MCF 10A (cell line): ENCODE measurements around the gene EDN2. TPM values are rescaled to one million over a fixed set of nuclear protein-coding genes. Genes with fewer than 3 reads are reported as not detected.
A peak's percentile ranks its signal among the peaks of the same experiment; 100 is the strongest.

Source experiments
- BruUV-seq: library from RNA; stranded (reverse); fragments of 400-500 nt; replicated peaks from 2 replicates; lab custom pipeline; 2021; lab: Mats Ljungman, UMichigan
- CTCF ChIA-PET: fragments of 300-600 bp; sonication (Branson Sonifier 250); formaldehyde crosslinking; extraction: SDS; loops from one replicate; lab custom pipeline; 2021; ENCODE audit warnings: antibody characterized with exemption, inconsistent platforms; lab: Yijun Ruan, JAX
- POLR2A ChIA-PET: fragments of 300-600, 350-650 bp; sonication (Branson Sonifier 250); formaldehyde crosslinking; extraction: SDS; loops from one replicate; lab custom pipeline; 2020; ENCODE audit warnings: antibody characterized with exemption, inconsistent platforms; lab: Yijun Ruan, JAX
- DNase-seq: peaks from one replicate; pipeline ENCODE4 v3.0.0-alpha.2; 2018; ENCODE audit not compliant: unreplicated experiment
- H3K27ac Mint-ChIP-seq: one replicate; pipeline ENCODE4 v1.8.0; 2022; ENCODE audit warnings: mild to moderate bottlenecking, low read depth, mixed read lengths; ENCODE audit not compliant: unreplicated experiment
- H3K27me3 Mint-ChIP-seq: one replicate; pipeline ENCODE4 v1.8.0; 2022; ENCODE audit warnings: mixed read lengths; ENCODE audit not compliant: insufficient read depth, unreplicated experiment
- H3K36me3 Mint-ChIP-seq: one replicate; pipeline ENCODE4 v1.8.0; 2022; ENCODE audit warnings: mild to moderate bottlenecking, moderate library complexity, mixed read lengths; ENCODE audit not compliant: insufficient read depth, unreplicated experiment
- H3K4me1 Mint-ChIP-seq: one replicate; pipeline ENCODE4 v1.8.0; 2022; ENCODE audit warnings: mixed read lengths; ENCODE audit not compliant: insufficient read depth, unreplicated experiment
- H3K4me3 Mint-ChIP-seq: one replicate; pipeline ENCODE4 v1.8.0; 2022; ENCODE audit warnings: mild to moderate bottlenecking, moderate library complexity, mixed read lengths; ENCODE audit not compliant: unreplicated experiment
- H3K9me3 Mint-ChIP-seq: one replicate; pipeline ENCODE4 v1.8.0; 2022; ENCODE audit warnings: mixed read lengths; ENCODE audit not compliant: unreplicated experiment
- intact Hi-C: fragments of 100-400 bp; cut with micrococcal nuclease; formaldehyde crosslinking; loops from 2 replicates; pipeline ENCODE4 v1.14.1; 2022
- total RNA-seq: library from RNA; stranded (reverse); gene quantifications from 2 replicates; pipeline ENCODE4 v1.2.3, GENCODE V29; 2022
- TF ChIP-seq, protein P1 (sequence below): fragments of 200-600 bp; IDR thresholded peaks from one replicate; pipeline ENCODE4 v1.8.0; 2022; ENCODE audit warnings: antibody characterized with exemption, mild to moderate bottlenecking; ENCODE audit not compliant: unreplicated experiment

The EDN2 gene
- total RNA-seq, 1 experiment from 2014 or later, result 0.58 TPM

DNA sequence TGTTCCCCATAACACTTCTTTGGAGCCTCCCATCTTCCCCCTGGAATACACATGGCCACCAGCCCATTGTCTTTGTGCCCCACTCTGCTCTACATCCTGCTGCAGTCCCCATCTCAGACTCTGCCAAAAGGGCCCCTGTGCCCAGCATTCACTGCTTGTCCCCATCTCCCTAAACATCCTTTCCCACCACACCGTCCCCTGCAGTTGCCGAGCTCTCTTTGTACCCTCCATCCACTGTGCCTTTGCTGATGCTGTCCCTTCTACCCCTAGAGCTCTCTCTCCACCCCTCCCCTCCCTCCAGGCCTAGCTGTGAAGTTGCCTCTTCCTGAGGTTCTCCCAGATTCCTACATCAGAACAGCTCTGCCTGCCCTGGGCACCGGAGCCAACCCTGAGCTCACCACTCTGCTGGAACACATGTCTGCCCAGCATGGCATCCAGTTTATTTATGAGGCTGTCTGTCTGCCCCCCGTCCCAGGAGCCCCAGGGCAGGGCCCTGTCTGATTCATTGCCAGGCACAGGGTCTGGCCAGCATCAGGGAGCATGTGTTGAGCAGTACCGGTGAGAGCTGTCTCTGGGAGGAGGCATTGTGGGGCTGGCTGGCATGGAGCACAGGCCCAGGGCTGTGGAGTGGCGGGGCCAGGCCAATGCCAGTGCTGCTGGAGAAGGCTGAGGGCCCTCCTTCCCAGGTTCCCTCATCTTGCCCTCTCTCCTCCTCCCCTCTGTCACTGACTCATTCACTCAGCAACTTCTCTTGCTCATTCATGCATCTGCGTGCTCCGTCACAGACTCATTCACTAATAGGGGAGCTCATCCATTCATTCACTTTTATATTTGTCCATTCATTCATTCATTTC is 28.8 kb downstream of the EDN2 start:
- Mint-ChIP-seq H3K9me3 (no peaks in the 10 kb centered on the region), H3K4me3 (no peak overlapping the region), H3K36me3 (no peaks in the 10 kb centered on the region), H3K27ac (peak overlapping the region; percentile 10), H3K27me3 (no peaks in the 10 kb centered on the region), H3K4me1 (peaks cover 24% of the 10 kb centered on the region)
- no TSS peak for BruUV-seq
- ChIA-PET POLR2A (interaction anchor here (0.5 to 1.9 kb wide), 7 partner anchors 8 to 83 kb away, joined by 3 to 7 read pairs (median 4); no protein-coding TSS in a partner anchor), CTCF (interaction anchor here (0.6 to 1.7 kb wide), 4 partner anchors 9 to 186 kb away, joined by 3 to 4 read pairs (median 4); no protein-coding TSS in a partner anchor)
- intact Hi-C loops, result no loop called here
- TF ChIP-seq, protein P1, sequence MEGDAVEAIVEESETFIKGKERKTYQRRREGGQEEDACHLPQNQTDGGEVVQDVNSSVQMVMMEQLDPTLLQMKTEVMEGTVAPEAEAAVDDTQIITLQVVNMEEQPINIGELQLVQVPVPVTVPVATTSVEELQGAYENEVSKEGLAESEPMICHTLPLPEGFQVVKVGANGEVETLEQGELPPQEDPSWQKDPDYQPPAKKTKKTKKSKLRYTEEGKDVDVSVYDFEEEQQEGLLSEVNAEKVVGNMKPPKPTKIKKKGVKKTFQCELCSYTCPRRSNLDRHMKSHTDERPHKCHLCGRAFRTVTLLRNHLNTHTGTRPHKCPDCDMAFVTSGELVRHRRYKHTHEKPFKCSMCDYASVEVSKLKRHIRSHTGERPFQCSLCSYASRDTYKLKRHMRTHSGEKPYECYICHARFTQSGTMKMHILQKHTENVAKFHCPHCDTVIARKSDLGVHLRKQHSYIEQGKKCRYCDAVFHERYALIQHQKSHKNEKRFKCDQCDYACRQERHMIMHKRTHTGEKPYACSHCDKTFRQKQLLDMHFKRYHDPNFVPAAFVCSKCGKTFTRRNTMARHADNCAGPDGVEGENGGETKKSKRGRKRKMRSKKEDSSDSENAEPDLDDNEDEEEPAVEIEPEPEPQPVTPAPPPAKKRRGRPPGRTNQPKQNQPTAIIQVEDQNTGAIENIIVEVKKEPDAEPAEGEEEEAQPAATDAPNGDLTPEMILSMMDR, result no peak
- DNase-seq, result peak; percentile 42

DNA sequence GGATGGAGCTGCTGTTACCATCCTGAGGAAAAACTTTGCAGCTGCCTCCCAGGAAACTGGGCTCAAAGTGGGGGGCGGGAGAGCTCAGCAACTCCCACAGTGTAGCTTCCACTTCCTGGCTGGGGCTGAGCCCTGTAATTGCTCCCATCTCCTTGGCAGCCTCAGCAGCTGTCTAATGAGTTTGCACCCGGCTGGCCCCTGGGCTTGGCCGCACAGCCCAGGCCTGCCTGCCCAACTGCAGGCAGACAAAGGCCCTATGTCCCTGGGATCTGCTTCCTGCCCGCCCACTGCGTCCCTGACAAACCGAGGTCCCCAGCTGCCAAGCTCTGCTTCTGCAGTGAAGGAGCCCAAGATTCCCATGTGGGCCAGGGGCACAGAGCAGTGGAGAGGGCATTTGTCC is 30.1 kb downstream of the EDN2 start:
- Mint-ChIP-seq H3K36me3 (no peaks in the 10 kb centered on the region), H3K27ac (no peak overlapping the region), H3K4me3 (no peak overlapping the region), H3K9me3 (no peaks in the 10 kb centered on the region), H3K27me3 (no peaks in the 10 kb centered on the region), H3K4me1 (peaks cover 37% of the 10 kb centered on the region)
- no peak for DNase-seq
- BruUV-seq, result no TSS peak
- CTCF ChIA-PET, result interaction anchor here (0.6 to 1.3 kb wide), 4 partner anchors 8 to 61 kb away, joined by 3 to 5 read pairs (median 4); no protein-coding TSS in a partner anchor
- intact Hi-C loops, result no loop called here
- POLR2A ChIA-PET, result interaction anchor here (1.9 kb wide), 1 partner anchor 10 kb away, joined by 5 read pairs; no protein-coding TSS in a partner anchor
- TF ChIP-seq, protein P1, result no peak

- Mint-ChIP-seq H3K36me3 (no peaks in the 10 kb centered on the region), H3K27me3 (no peaks in the 10 kb centered on the region), H3K9me3 (no peaks in the 10 kb centered on the region), H3K4me3 (no peak overlapping the region), H3K27ac (no peak overlapping the region), H3K4me1 (peaks cover 49% of the 10 kb centered on the region)
- POLR2A ChIA-PET, result interaction anchor here (0.5 to 1.2 kb wide), 4 partner anchors 9 to 443 kb away, joined by 3 read pairs; no protein-coding TSS in a partner anchor
- no peak for DNase-seq
- TF ChIP-seq, protein P1, result no peak
- intact Hi-C loops, result no loop called here
- BruUV-seq, result no TSS peak
- CTCF ChIA-PET, result interaction anchor here (0.5 to 2.1 kb wide), 2 partner anchors 19 to 342 kb away, joined by 4 to 9 read pairs; no protein-coding TSS in a partner anchor
Measured at GRCh38 chr1:41452704-41453290, 31.7 kb downstream of the EDN2 start.
